GM12878 (cell line): Measurements from ENCODE around the gene NAALADL2. TPM values are rescaled to one million over a fixed set of nuclear protein-coding genes. Genes with fewer than 3 reads are reported as not detected.

Experiments used
- ATAC-seq: fragments of 200-7000 bp; cut with Tn5 transposase; 3 replicates; pipeline ENCODE4 v1.9.1; 2020; ENCODE audit warnings: mild to moderate bottlenecking, moderate library complexity
- BruUV-seq: library from RNA; stranded (reverse); fragments of 400-500 nt; replicated peaks from 2 replicates; lab custom pipeline; 2021; lab: Mats Ljungman, UMichigan
- CTCF ChIA-PET: fragments of 300-600 bp; sonication (Branson Sonifier 250); formaldehyde crosslinking; extraction: SDS; loops from one replicate; lab custom pipeline; 2021; ENCODE audit warnings: inconsistent platforms; lab: Yijun Ruan, JAX
- POLR2A ChIA-PET: fragments of 350-600 bp; formaldehyde crosslinking; extraction: SDS; loops from one replicate; lab custom pipeline; 2021; ENCODE audit warnings: inconsistent platforms; lab: Charles Lee
- RAD21 ChIA-PET: fragments of 300-600 bp; sonication (Branson Sonifier 250); formaldehyde crosslinking; loops from one replicate; lab custom pipeline; 2023; ENCODE audit warnings: antibody characterized with exemption; ENCODE audit not compliant: unreplicated experiment; lab: Charles Lee
- SMC1A ChIA-PET: fragments of 300-600 bp; sonication (Branson Sonifier 250); formaldehyde crosslinking; loops from one replicate; lab custom pipeline; 2023; ENCODE audit not compliant: unreplicated experiment, uncharacterized antibody; lab: Charles Lee
- DNase-seq: peaks from one replicate; pipeline ENCODE4 v3.0.0-alpha.2; 2011; ENCODE audit warnings: low read depth, low spot score
- FAIRE-seq: peaks from 3 replicates; lab custom pipeline; 2011; peaks lifted over from hg19 to GRCh38; lab: Jason Lieb, UNC
- H2AFZ ChIP-seq: 2 replicates; pipeline ENCODE4 v1.6.0; 2011; ENCODE audit warnings: low read depth, low read length, control low read depth; ENCODE audit not compliant: control insufficient read depth
- H3K27ac ChIP-seq: 2 replicates; pipeline ENCODE4 v1.5.1; 2011; ENCODE audit warnings: control low read depth; ENCODE audit not compliant: control insufficient read depth, insufficient read depth
- H3K27me3 ChIP-seq, 2 experiments: replicated peaks in 1 of 2; 2 replicates each; pipeline versions ENCODE4 v1.6.0 to v1.6.1; 2011; ENCODE audit warnings: low read length in 1 of 2; ENCODE audit not compliant: control insufficient read depth in 2 of 2, insufficient read depth in 2 of 2
- H3K36me3 ChIP-seq, 2 experiments: 2 replicates each; pipeline ENCODE4 v1.5.1; 2011; ENCODE audit warnings: low read length in 1 of 2; ENCODE audit not compliant: control insufficient read depth in 2 of 2, insufficient read depth in 2 of 2
- H3K4me1 ChIP-seq: 2 replicates; pipeline ENCODE4 v1.6.1; 2011; ENCODE audit warnings: mild to moderate bottlenecking, low read length, moderate library complexity, mixed read lengths; ENCODE audit not compliant: control insufficient read depth, insufficient read depth
- H3K4me2 ChIP-seq: 2 replicates; pipeline ENCODE4 v1.6.0; 2011; ENCODE audit warnings: control low read depth; ENCODE audit not compliant: control insufficient read depth, insufficient read depth
- H3K4me3 ChIP-seq: fragments of 200-600 bp; sonication (generic); 2 replicates; pipeline ENCODE4 v1.5.1; 2016
- H3K79me2 ChIP-seq: 2 replicates; pipeline ENCODE4 v1.6.0; 2011; ENCODE audit warnings: low read length; ENCODE audit not compliant: control insufficient read depth, insufficient read depth
- H3K9ac ChIP-seq: 2 replicates; pipeline ENCODE4 v1.8.0; 2011; ENCODE audit warnings: low read length, control low read depth, mixed read lengths; ENCODE audit not compliant: control insufficient read depth, insufficient read depth
- H3K9me3 ChIP-seq: replicated peaks from 3 replicates; pipeline ENCODE4 v1.5.1; 2011; ENCODE audit warnings: mild to moderate bottlenecking, low read length; ENCODE audit not compliant: control insufficient read depth, insufficient read depth
- H4K20me1 ChIP-seq: 2 replicates; pipeline ENCODE4 v1.6.0; 2011; ENCODE audit not compliant: control insufficient read depth, insufficient read depth
- BACH1 ChIP-seq: fragments of 450-650 bp; IDR thresholded peaks from 2 replicates; pipeline ENCODE4 v1.6.1; 2017; ENCODE audit warnings: mild to moderate bottlenecking, borderline replicate concordance
- BMI1 ChIP-seq: fragments of 450-650 bp; IDR thresholded peaks from 2 replicates; pipeline ENCODE4 v1.6.1; 2016; ENCODE audit warnings: mild to moderate bottlenecking, moderate library complexity, borderline replicate concordance
- CBFB ChIP-seq: IDR thresholded peaks from 2 replicates; pipeline ENCODE4 v1.6.1; 2016; ENCODE audit warnings: antibody characterized with exemption, low read depth
- CHD4 ChIP-seq: fragments of 200-600 bp; sonication (generic); IDR thresholded peaks from 2 replicates; pipeline ENCODE4 v1.6.1; 2016; ENCODE audit warnings: mild to moderate bottlenecking
- DPF2 ChIP-seq: fragments of 450-650 bp; IDR thresholded peaks from 2 replicates; pipeline ENCODE4 v1.6.1; 2017; ENCODE audit warnings: mild to moderate bottlenecking
- IRF4 ChIP-seq: IDR thresholded peaks from 2 replicates; pipeline ENCODE4 v1.6.1; 2011; ENCODE audit warnings: low read depth, low read length
- MYB ChIP-seq: fragments of 150-350 bp; IDR thresholded peaks from 2 replicates; pipeline ENCODE4 v1.6.1; 2014; ENCODE audit warnings: mild to moderate bottlenecking, low read depth, low read length, borderline replicate concordance
- MYC ChIP-seq: IDR thresholded peaks from 2 replicates; pipeline ENCODE4 v1.6.1; 2011; ENCODE audit warnings: mild to moderate bottlenecking, low read length, moderate library complexity, inconsistent platforms; ENCODE audit not compliant: insufficient read depth, insufficient replicate concordance, insufficient read length, severe bottlenecking
- NRF1 ChIP-seq: conservative IDR thresholded peaks from 2 replicates; pipeline ENCODE4 v1.6.1; 2011; ENCODE audit warnings: mild to moderate bottlenecking, low read depth, low read length, improper control_type of control experiment
- POLR2AphosphoS5 ChIP-seq: IDR thresholded peaks from 2 replicates; pipeline ENCODE4 v1.6.1; 2011; ENCODE audit warnings: mild to moderate bottlenecking, low read length, inconsistent platforms
- RAD21 ChIP-seq: IDR thresholded peaks from 2 replicates; pipeline ENCODE4 v1.6.1; 2011; ENCODE audit warnings: mild to moderate bottlenecking, low read depth, low read length, moderate library complexity; ENCODE audit not compliant: insufficient read depth
- RBBP5 ChIP-seq: fragments of 200-600 bp; sonication (generic); conservative IDR thresholded peaks from 2 replicates; pipeline ENCODE4 v1.6.1; 2016
- SPI1 ChIP-seq: IDR thresholded peaks from 2 replicates; pipeline ENCODE4 v1.6.1; 2011; ENCODE audit warnings: low read depth, mild to moderate bottlenecking, low read length, moderate library complexity, borderline replicate concordance; ENCODE audit not compliant: insufficient read depth
- SREBF2 ChIP-seq: IDR thresholded peaks from 2 replicates; pipeline ENCODE4 v1.6.1; 2012; ENCODE audit warnings: mild to moderate bottlenecking, low read length
- ZNF207 ChIP-seq: fragments of 450-650 bp; IDR thresholded peaks from 2 replicates; pipeline ENCODE4 v1.6.1; 2014; ENCODE audit warnings: antibody characterized with exemption, mild to moderate bottlenecking, borderline replicate concordance
- ZNF24 ChIP-seq: fragments of 450-650 bp; IDR thresholded peaks from 2 replicates; pipeline ENCODE4 v1.6.1; 2017; ENCODE audit warnings: antibody characterized with exemption, mild to moderate bottlenecking
- WGBS: methylation state at CpG from one replicate; pipeline ENCODE4 v1.1.6; 2016; ENCODE audit warnings: low lambda C conversion rate; ENCODE audit not compliant: insufficient replicate concordance, insufficient coverage; ENCODE audit errors: missing lambda C conversion rate; 5-methylcytosine and 5-hydroxymethylcytosine counted together
- in situ Hi-C: fragments of 300-500 bp; cut with MboI; formaldehyde crosslinking; loops from 9 replicates; pipeline ENCODE4 v1.14.3; 2018; ENCODE audit warnings: mixed read lengths
- intact Hi-C: fragments of 100-400 bp; cut with micrococcal nuclease; formaldehyde crosslinking; loops from one replicate; pipeline ENCODE4 v1.14.2; 2022; ENCODE audit not compliant: unreplicated experiment
- polyA plus RNA-seq, 11 experiments: library from polyadenylated mRNA; depleted of rRNA in 4 of 11; unstranded in 6 of 11; stranded (reverse) in 5 of 11; fragments of >200 nt; fragmentation: Nextera tagmentation in 4 of 11; fragmentation: Illumina TruSeq in 1 of 11; extraction: Ambion mirVana in 4 of 11; extraction: Trizol in 1 of 11; gene quantifications; 1 replicate in 1 of 11; 2 replicates in 10 of 11; pipeline versions ENCODE4 v1.2.1 to v1.2.3, GENCODE V29; 2011 to 2016; ENCODE audit warnings: inconsistent platforms in 2 of 11, missing spikeins in 2 of 11, low read depth in 1 of 11
- total RNA-seq, 4 experiments: library from RNA; depleted of rRNA in 3 of 4; stranded (reverse); fragments of >200 nt in 3 of 4; fragmentation: Illumina TruSeq in 1 of 4; extraction: Trizol in 1 of 4; gene quantifications; 2 replicates each; pipeline versions ENCODE4 v1.2.1 to v1.2.3, GENCODE V29; 2013 to 2021
- TF ChIP-seq, protein P1 (sequence below): fragments of 450-650 bp; conservative IDR thresholded peaks from 2 replicates; pipeline ENCODE4 v1.6.1; 2017; ENCODE audit warnings: mild to moderate bottlenecking, moderate library complexity

The NAALADL2 gene
- total and polyA plus RNA-seq, 10 of the 15 experiments (the other 5 are each of a cell fraction or from before 2014, with no cell fraction given): 0.06 to 10.8 (median 0.46) TPM

DNA sequence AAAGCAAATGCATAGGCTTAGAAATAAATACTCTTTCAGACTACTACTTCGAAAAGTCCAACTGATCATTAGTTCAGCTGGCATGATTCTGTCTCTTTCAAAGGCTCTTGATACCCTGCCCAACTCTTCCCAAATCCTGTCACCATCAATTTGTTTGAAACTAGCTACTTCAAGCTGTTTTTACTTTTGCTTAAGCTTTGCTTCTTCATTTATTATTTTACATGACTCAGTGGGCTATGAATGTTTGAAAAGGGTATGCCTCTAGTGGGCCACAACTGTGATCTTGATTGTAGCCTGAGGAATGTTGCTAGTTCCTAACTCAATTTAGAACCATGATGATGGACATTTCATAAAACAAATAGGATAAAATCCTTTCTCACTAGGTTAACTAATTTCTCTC lies 340.8 kb downstream of the NAALADL2 start:
- FAIRE-seq: no peak
- ChIA-PET SMC1A (no interaction called here), RAD21 (no interaction called here), POLR2A (no interaction called here), CTCF (no interaction called here)
- WGBS: 0% methylated on average over 1 of the region's 1 CpG
- Histone ChIP-seq H3K9ac (no peak overlapping the region), H3K9me3 (no peaks in the 10 kb centered on the region; the same call in 2 of the 3 replicates), H2AFZ (no peak overlapping the region), H3K4me3 (no peak overlapping the region), H3K4me1 (no peaks in the 10 kb centered on the region), H3K36me3 (no peaks in the 10 kb centered on the region), H4K20me1 (no peaks in the 10 kb centered on the region), H3K27me3 (no peaks in the 10 kb centered on the region), H3K4me2 (no peak overlapping the region), H3K79me2 (no peaks in the 10 kb centered on the region), H3K27ac (no peak overlapping the region)
- no peak for ATAC-seq
- in situ Hi-C loops (no loop called here), intact Hi-C loops (no loop called here)
- TF ChIP-seq ZNF24 (no peak), MYB (no peak), SPI1 (no peak), POLR2AphosphoS5 (no peak), CBFB (no peak), BACH1 (no peak), NRF1 (no peak), RAD21 (no peak), RBBP5 (no peak), BMI1 (no peak), MYC (no peak), DPF2 (no peak), ZNF207 (no peak), SREBF2 (no peak), CHD4 (no peak), IRF4 (no peak)
- TF ChIP-seq, protein P1, sequence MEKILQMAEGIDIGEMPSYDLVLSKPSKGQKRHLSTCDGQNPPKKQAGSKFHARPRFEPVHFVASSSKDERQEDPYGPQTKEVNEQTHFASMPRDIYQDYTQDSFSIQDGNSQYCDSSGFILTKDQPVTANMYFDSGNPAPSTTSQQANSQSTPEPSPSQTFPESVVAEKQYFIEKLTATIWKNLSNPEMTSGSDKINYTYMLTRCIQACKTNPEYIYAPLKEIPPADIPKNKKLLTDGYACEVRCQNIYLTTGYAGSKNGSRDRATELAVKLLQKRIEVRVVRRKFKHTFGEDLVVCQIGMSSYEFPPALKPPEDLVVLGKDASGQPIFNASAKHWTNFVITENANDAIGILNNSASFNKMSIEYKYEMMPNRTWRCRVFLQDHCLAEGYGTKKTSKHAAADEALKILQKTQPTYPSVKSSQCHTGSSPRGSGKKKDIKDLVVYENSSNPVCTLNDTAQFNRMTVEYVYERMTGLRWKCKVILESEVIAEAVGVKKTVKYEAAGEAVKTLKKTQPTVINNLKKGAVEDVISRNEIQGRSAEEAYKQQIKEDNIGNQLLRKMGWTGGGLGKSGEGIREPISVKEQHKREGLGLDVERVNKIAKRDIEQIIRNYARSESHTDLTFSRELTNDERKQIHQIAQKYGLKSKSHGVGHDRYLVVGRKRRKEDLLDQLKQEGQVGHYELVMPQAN: no peak
- no TSS peak for BruUV-seq
- DNase-seq: no peak
